WI38 (cell line): ENCODE measurements around the gene GABPB2.
"Not testable (repeated sequence)": the region's sequence is repeated elsewhere in the genome, so short reads cannot be mapped to it uniquely, and the experiment has no call there.

Experiments
- H3K4me3 ChIP-seq: 2 replicates; pipeline ENCODE4 v1.5.1; 2011; ENCODE audit warnings: low read depth, mild to moderate bottlenecking, control low read depth, low read length
- TF ChIP-seq, protein P1 (sequence below): IDR thresholded peaks from 2 replicates; pipeline ENCODE4 v1.5.1; 2012; ENCODE audit warnings: low read depth, mild to moderate bottlenecking, control low read depth, low read length

Gene GABPB2

GRCh38 chr1:151072224-151072623, 1.7 kb downstream of the GABPB2 start:
- H3K4me3 ChIP-seq = no peak overlapping the region
- TF ChIP-seq, protein P1, sequence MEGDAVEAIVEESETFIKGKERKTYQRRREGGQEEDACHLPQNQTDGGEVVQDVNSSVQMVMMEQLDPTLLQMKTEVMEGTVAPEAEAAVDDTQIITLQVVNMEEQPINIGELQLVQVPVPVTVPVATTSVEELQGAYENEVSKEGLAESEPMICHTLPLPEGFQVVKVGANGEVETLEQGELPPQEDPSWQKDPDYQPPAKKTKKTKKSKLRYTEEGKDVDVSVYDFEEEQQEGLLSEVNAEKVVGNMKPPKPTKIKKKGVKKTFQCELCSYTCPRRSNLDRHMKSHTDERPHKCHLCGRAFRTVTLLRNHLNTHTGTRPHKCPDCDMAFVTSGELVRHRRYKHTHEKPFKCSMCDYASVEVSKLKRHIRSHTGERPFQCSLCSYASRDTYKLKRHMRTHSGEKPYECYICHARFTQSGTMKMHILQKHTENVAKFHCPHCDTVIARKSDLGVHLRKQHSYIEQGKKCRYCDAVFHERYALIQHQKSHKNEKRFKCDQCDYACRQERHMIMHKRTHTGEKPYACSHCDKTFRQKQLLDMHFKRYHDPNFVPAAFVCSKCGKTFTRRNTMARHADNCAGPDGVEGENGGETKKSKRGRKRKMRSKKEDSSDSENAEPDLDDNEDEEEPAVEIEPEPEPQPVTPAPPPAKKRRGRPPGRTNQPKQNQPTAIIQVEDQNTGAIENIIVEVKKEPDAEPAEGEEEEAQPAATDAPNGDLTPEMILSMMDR = no peak

DNA sequence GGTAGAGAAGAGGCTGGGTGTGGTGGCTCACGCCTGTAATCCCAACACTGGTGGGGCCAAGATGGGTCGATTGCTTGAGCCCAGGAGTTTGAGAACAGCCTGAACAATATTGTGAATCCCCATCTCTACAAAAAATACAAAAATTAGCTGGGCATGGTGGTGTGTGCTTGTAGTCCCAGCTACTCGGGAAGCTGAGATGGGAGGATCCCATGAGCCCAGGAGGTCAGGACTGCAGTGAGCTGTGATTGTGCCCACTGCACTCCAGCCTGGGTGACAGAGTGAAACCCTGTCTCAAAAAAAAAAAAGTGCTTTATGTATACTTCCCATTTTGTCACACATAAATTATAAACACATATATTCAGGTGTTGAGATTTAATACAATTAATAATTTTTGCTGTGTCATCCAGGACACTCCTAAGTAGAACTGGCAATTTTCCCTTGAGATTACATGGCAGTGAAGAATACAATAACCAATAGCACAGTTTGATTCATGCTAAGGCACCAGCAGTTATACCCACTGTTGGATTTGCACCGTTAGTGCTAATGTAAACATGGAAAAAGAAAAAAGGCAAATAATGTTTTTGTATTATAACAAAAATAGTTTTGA, 15.5 kb downstream of the GABPB2 start:
- TF ChIP-seq, protein P1 = no peak
- H3K4me3 ChIP-seq = no peak overlapping the region

GRCh38 chr1:151097426-151097825, 26.9 kb downstream of the GABPB2 start:
- H3K4me3 ChIP-seq = not testable (repeated sequence)

- no peak overlapping the region for H3K4me3 ChIP-seq
- TF ChIP-seq, protein P1 = no peak
Measured at GRCh38 chr1:151098126-151098525, 27.6 kb downstream of the GABPB2 start.

- TF ChIP-seq, protein P1 = no peak
- H3K4me3 ChIP-seq = no peak overlapping the region
Measured at GRCh38 chr1:151104630-151105029, 34.1 kb downstream of the GABPB2 start.

- no peak overlapping the region for H3K4me3 ChIP-seq
- TF ChIP-seq, protein P1 = no peak
Measured at GRCh38 chr1:151106894-151107293, 36.3 kb downstream of the GABPB2 start.

DNA sequence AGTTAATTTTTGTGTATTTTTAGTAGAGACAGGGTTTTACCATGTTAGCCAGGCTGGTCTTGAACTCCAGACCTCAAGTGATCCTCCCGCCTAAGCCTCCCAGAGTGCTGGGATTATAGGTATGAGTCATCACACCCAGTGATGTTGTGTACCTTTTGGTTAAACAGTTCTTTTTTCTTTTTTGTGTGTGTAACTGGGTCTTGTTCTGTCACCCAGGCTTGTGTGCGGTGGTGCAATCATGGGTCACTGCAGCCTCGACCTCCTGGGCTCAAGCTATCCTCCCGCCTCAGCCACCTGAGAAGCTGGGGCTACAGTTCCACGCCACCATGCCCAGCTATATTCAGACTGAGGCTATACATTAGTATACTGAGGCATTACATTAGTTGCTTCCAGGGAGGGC, 37.8 kb downstream of the GABPB2 start:
- H3K4me3 ChIP-seq = no peak overlapping the region
- TF ChIP-seq, protein P1 = no peak

DNA sequence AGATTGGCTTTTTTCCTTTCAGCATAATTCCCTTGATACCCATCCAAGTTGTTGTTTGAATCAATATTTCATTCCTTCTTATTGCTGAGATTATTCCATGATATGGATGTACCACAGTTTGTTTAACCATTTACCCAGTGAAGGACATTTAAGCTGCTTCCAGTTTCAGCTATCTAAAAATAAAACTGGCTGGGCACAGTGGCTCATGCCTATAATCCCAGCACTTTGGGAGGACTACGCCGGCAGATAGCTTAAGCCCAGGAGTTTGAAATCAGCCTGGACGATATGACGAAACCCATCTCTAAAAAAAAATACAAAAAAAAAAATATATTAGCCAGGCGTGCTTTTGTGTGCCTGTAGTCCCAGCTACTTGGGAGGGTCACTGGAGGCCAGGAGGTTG, 43.3 kb downstream of the GABPB2 start:
- H3K4me3 ChIP-seq = no peak overlapping the region
- TF ChIP-seq, protein P1 = no peak
